K562 treated with DMSO at 1 percent for 12 hours (cell line): ENCODE data around the gene TTC31. TPM values are rescaled to one million over a fixed set of nuclear protein-coding genes. Genes with fewer than 3 reads are reported as not detected.

Experiments
- total RNA-seq: library from RNA; unstranded; fragments of 300-600 nt; gene quantifications from 2 replicates; pipeline ENCODE4 v1.2.3, GENCODE V29; 2022; ENCODE audit not compliant: insufficient read depth

Gene TTC31
- total RNA-seq, result 8.3 and 23.7 TPM in 2 replicates

GRCh38 chr2:74482801-74483674, at the start of gene TTC31, which contains the start of gene CCDC142:
TSS of gene TTC31 (plus strand) at chr2:74483081. CDS start at chr2:74483096, 15 bp downstream.
TSS of gene CCDC142 (minus strand) at chr2:74482998. CDS start at chr2:74482837, 161 bp downstream.

DNA sequence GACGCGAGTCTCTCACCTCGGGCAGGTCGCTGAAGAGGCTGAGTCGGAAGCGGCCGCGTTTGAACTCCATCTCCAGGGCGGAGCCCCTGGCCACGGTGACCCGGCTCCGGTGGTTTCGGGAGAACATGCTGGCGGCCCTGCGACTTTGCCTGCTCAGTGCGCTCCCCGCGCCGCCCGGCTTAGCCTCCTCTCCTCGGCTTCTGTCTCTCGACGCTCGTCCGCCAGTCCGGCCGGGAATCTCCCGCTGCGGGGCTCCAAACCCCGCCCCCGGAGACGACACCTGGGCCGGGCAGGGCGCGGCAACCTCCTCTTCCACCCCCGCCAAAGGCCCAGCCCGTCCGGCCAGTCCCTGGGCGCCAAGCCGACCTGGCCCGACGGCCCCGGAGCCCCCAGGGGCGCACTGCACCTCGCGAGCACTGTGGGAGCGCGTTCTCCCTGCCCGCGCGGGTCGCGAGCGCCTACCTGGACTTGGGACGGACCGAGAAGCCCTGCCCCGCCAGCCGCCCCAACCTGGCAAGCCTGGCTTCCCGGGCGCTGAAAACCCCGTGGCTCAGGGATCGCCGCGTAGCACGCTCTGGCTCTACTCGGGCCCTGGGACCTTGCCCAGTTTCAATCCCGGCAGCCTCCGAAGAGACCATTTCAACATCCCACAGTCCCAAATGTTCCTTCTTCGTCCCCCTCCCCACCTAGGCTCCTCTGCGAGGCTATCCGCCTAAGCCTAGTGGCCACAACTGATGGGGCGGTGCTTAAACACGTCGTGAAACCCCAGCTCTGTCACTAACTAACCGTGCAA, 41.0 kb upstream of the TTC31 start, which contains the start of gene RTKN:
Gene RTKN, minus strand, starts transcription at position 248 of the 793 bp plus-strand sequence. Its CDS starts 121 bp downstream, at position 127.

DNA sequence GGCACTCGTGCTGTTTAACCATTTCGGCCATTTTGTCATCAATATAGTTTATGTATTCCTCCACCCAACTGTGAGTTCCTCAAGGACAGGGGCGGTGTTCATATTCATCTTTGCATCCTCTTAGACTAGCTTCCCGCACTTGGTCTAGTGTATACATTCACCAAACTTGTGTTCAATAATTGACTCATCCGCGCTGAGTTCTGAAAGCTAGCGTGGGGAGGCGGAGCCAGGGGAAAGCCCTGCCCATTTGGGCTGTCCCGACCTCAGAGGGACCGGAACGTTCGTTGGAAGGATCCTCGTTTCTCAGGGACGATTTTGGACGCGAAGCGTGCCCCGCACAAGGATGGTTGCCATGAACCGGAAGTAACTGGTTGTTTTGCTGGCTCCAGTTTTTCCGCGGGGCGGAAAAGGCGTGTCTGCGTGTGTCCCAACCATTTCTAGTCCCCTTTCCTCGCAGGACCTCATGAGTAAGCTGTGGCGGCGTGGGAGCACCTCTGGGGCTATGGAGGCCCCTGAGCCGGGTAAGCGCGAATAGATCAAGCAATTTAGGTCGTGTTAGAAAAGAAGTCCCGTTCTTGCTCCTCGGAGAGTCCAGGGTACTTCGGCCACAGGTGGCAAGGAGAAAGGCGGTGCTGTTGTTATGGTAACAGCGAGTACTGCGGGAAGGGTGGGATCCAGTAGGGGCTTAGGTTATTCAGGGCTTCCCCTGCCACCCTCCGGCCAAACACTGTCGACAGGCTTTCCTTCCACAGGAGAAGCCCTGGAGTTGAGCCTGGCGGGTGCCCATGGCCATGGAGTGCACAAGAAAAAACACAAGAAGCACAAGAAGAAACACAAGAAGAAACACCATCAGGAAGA, 28.0 kb upstream of the TTC31 start, which contains the start of gene INO80B:
Gene INO80B, plus strand, starts transcription at position 434 of the 858 bp plus-strand sequence. Its CDS starts 30 bp downstream, at position 464.

GRCh38 chr2:74458132-74458937, 24.5 kb upstream of the TTC31 start, which contains the start of gene WBP1:
TSS of gene WBP1 (plus strand) at chr2:74458438. CDS start at chr2:74458603, 165 bp downstream.

DNA sequence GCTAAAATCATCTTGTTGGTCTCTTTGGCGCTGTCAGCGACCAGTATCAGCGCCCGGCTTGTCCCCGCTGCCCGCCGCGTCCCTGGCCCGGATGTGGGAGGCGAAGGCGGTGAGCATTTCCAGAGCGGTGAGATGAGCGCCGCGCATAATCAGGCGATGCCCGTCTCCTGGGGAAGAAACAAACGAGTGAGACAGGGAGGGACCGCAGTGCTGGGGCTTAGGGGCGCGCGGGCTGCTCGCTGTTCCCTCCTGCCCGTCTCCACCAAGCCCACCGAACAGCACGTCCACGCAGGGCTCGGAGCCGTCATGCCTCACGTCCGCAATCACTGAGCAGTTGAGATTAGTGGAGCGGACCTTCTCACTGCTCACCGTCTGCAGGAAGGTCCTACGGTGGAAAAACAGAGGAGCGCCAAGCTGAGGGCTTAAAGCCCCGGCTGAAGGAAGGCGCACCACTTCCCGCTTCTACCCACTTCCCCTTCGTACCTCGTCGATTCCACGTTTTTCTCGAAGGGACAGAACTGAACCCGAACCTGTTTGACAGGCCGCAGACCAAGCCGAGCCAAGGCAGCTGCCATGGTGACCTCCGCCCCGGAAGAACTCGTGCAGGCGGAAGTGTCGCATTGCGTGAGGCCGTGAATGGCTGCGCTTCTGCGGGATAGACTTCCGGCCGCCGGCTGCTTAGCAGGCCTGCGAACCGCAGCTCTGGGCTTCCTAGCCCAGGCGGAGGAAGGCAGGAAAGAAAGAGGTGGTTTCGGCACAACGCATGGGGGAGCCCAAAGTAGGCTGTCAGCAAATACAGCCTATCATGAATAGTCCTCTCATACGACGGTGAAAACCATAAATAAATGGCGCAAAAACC, 10.6 kb upstream of the TTC31 start, which contains the start of gene MRPL53:
Gene MRPL53, minus strand, starts transcription at position 595 of the 859 bp plus-strand sequence. Its CDS starts 20 bp downstream, at position 575.

DNA sequence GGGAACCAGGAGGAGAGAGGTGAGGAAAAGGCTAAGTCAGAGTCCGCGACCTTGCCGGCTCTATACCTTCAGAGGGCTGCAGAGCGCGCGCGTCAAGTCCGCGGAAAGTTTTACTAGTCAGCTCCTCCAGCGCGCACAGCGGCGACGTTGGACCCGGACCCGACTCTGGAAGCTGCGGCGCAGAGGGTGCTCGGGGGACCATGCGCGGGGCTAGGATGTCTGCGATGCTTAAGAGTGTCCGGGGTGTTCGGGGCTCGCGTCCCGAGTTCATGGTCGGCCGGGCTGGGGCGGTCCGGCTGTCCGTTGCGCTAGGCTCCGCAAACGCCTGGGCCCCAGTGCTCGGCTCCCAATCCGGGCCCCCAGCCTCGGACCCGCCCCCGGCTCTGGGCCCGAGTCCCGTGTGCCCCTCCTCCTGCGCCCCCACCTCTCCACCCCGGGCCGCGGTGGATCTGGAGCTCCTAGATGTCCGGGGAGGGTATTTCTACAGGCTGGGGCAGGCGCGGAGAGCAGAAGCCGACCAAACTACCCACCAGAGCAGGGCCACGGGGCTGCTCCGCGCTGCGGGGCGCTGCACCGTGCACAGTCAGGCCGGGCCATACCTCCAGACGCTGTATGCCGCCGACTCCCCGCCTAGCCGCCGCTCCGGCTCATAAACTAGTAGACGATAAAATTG, 16.5 kb downstream of the TTC31 start, which contains the start of gene LBX2:
Gene LBX2, minus strand, starts transcription at position 337 of the 673 bp plus-strand sequence. Its CDS starts 66 bp downstream, at position 271.

GRCh38 chr2:74507145-74507925, 24.5 kb downstream of the TTC31 start, which contains the start of gene PCGF1:
TSS of gene PCGF1 (minus strand) at chr2:74507695. CDS start at chr2:74507668, 27 bp downstream.

DNA sequence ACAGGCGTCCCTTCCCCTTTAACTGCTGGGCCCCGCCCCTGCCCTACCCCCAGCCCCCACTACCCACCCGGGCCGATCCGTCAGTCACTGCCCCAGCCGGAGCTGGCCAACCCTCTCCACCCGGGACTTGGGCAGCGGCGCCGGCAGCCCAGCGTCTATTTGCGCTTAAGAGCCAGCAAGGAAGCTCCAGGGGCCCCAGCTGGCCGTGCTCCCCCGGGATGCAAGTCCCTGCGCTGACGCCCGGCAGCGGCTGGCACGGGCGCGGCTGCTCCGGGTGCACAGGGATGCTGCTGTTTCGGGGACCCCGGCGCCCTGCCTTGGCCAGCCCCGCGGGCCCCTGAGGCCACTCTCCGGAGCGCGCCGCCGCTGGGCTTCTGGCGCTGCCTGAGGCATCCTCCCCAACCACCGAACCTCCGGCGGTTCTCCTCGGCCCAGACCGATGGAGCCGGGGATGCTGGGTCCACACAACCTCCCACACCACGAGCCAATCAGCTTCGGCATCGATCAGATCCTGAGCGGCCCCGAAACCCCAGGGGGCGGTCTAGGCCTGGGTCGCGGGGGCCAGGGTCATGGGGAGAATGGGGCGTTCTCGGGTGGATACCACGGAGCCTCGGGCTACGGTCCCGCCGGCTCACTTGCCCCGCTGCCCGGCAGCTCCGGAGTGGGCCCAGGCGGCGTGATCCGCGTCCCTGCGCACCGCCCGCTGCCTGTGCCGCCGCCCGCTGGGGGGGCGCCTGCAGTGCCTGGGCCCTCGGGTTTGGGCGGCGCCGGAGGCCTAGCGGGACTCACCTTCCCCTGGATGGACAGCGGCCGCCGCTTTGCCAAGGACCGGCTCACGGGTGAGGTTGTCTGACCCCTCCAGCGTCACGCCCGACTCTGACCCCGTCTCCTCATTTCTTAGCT, 31.7 kb downstream of the TTC31 start, which contains the start of gene TLX2:
Gene TLX2, plus strand, starts transcription at position 83 of the 903 bp plus-strand sequence. Its CDS starts 357 bp downstream, at position 440.

DNA sequence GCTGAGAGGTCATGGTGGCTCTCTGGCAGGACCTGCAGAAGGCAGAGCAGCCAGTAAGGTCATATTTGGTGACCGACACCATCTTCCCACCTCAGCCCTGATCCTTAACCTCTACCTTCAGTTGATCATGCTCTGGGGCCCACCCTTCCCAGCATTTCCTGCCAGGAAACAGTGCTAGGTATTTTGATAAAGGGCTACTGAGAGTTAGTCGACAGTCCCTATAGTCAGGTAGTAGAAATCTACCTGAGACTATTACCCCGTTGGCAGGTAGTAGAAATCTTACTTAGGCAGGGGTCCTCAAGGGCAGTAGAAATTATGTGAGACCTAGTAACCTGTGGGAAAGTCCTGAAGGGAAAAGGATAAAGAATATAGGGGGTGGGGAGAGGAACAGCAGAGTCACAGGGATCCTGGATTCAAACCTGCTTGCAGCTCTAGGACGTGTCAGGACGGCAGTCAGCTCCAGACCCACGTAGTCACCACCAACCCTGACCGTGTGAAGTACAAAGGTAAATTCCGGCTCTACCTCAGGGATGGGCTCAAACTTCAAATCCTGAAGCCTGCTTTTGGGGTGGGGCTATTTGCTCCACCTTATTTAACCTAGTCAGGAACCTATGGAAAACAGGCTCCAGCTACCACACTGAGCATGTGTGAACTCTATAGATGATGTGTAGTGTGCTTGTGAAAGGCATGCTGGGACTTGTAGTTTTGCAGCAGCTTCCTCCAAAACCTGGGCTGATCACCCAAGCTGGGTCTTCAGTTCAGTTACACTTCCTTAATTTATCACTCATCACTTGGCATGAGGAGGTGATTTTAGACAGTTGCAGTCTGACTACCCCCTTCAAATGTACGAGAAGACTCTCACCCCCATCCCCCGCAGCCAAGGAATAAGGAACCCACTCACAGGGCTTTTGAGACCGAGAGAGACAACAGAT, 43.1 kb downstream of the TTC31 start, which contains the start of gene DQX1:
Gene DQX1, minus strand, starts transcription at position 515 of the 932 bp plus-strand sequence. Its CDS starts 502 bp downstream, at position 13.

GRCh38 chr2:74529357-74530238, 46.7 kb downstream of the TTC31 start, which contains the start of the genes AUP1 and HTRA2:
TSS of gene AUP1 (minus strand) at chr2:74529706. CDS start at chr2:74529629, 77 bp downstream.
TSS of gene HTRA2 (plus strand) at chr2:74529933. CDS start at chr2:74530007, 74 bp downstream.

